ENCODE measurements around the gene OXT. TPM values are rescaled to one million over a fixed set of nuclear protein-coding genes. Genes with fewer than 3 reads are reported as not detected.

The OXT gene
- total and polyA plus RNA-seq, 4 experiments from 2014 or later: 1.00 to 1.5 TPM; not detected in 2

DNA sequence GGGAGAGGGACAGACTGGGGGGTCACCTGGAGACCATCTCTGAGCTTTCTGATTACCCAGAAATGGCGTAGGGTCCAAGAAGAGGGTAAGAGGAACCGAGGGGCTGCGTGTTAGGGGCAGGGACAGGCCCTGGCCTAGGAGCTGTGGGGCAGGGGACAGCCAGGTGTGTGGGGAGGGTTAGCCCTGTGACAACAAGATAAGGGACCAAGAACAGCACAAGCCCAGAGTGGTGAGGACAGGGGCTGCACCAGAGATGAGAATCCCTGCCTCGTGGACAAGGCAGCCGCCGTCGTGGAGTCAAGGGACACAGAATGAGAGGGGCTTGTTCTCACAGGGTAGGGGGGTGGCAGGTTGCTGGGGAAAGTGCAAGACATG, 13.6 kb downstream of the OXT start:
- Histone ChIP-seq H3K36me3 (ENCODE audit: insufficient read depth, low read length) (no peaks in the 10 kb centered on the region), H3K27me3 (ENCODE audit: insufficient read depth, low read length) (peaks cover 16% of the 10 kb centered on the region), H3K9me3 (ENCODE audit: control insufficient read depth in 1 of 2, low read length in 2 of 2) (no peaks in the 10 kb centered on the region), H3K4me1 (ENCODE audit: insufficient read depth, low read length) (peaks cover 6% of the 10 kb centered on the region), H3K4me3 (ENCODE audit: low read length in 2 of 2) (no peak overlapping the region), H3K27ac (ENCODE audit: low read depth, low read length) (no peak overlapping the region)
- ChIA-PET CTCF (ENCODE audit: partially characterized antibody) (interaction anchor here (1.4 kb wide), 1 partner anchor 28 kb away, joined by 4 read pairs; no protein-coding TSS in a partner anchor), POLR2A (ENCODE audit: partially characterized antibody) (no interaction called here)
- Mint-ChIP-seq H3K4me3 (no peak overlapping the region), H3K4me1 (peaks cover 0 to 7% (median 0%) of the 10 kb centered on the region in 4 donors), H3K27me3 (peaks cover 20 to 41% of the 10 kb centered on the region in 2 donors), H3K27ac (no peak overlapping the region), H3K9me3 (peaks cover 0 to 2% (median 0%) of the 10 kb centered on the region in 8 donors), H3K36me3 (no peaks in the 10 kb centered on the region)
- intact Hi-C loops (cut with micrococcal nuclease): no loop called here
- DNase-seq: no peak

DNA sequence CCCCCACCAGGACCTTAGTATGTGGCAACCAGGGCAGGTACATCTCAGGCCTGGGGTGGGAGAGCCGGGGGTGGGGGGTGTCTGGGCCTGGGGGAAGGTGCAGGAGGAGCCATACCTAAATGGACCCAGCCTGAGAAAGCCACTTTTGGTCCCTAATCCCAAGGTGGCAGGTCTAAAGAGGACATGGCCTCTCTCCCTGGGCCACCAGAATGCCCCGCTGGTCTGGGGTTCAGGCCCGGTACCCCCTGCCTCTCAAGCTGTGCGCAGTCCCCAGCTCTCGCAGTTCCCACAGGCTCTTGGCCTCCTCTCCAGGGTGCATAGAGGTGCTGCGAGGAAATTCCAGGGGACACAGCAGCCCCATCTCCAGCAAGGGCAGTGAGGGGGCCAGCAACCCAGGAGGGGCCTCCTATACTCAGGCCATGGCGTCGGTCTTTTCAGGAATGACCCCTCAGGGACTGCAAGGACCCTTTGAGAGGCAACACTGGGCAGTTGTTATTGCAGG, 14.2 kb downstream of the OXT start:
- DNase-seq: no peak
- ChIA-PET POLR2A (ENCODE audit: partially characterized antibody) (interaction anchor here (0.8 kb wide), 1 partner anchor 12 kb away, joined by 3 read pairs; no protein-coding TSS in a partner anchor), CTCF (ENCODE audit: partially characterized antibody) (interaction anchor here (1.4 to 2.3 kb wide), 2 partner anchors 29 kb away, joined by 4 to 7 read pairs; no protein-coding TSS in a partner anchor)
- H3K9me3 ChIP-seq (ENCODE audit: control insufficient read depth in 1 of 2, low read length in 2 of 2): no peaks in the 10 kb centered on the region
- peaks cover 21% of the 10 kb centered on the region for H3K27me3 ChIP-seq (ENCODE audit: insufficient read depth, low read length)
- Mint-ChIP-seq H3K27me3 (peaks cover 19 to 43% of the 10 kb centered on the region in 2 donors), H3K4me1 (peaks cover 0 to 13% (median 2%) of the 10 kb centered on the region in 4 donors), H3K4me3 (no peak overlapping the region), H3K27ac (no peak overlapping the region), H3K36me3 (no peaks in the 10 kb centered on the region), H3K9me3 (peaks cover 0 to 2% (median 0%) of the 10 kb centered on the region in 8 donors)
- H3K4me1 ChIP-seq (ENCODE audit: insufficient read depth, low read length): peaks cover 6% of the 10 kb centered on the region
- H3K27ac ChIP-seq (ENCODE audit: low read depth, low read length): no peak overlapping the region
- no peaks in the 10 kb centered on the region for H3K36me3 ChIP-seq (ENCODE audit: insufficient read depth, low read length)
- no peak overlapping the region for H3K4me3 ChIP-seq (ENCODE audit: low read length in 2 of 2)
- intact Hi-C loops (cut with micrococcal nuclease): no loop called here

DNA sequence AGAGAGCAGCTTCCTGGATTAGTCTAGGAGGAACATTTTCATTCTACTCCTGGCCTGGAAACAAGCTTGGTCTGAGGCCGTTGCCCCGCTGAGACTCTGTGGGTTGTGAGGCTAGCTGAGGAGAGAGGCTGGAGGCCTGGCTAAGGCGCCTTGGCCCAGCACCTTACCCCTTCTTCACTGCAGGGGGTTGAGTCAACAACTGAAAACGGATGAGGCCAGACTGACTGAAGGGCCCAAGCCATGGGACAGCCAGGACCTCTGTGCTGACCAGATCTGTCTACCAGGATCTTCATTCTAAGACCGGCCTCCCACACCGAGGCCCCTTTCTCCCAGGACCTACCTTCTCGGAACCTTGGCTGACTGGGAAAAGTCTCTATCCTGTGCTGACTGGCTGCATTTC, 16.6 kb downstream of the OXT start:
- Histone ChIP-seq H3K36me3 (ENCODE audit: insufficient read depth, low read length) (no peaks in the 10 kb centered on the region), H3K4me3 (ENCODE audit: low read length in 2 of 2) (no peak overlapping the region), H3K9me3 (ENCODE audit: control insufficient read depth in 1 of 2, low read length in 2 of 2) (no peaks in the 10 kb centered on the region), H3K27me3 (ENCODE audit: insufficient read depth, low read length) (peaks cover 13% of the 10 kb centered on the region), H3K4me1 (ENCODE audit: insufficient read depth, low read length) (peaks cover 10% of the 10 kb centered on the region), H3K27ac (ENCODE audit: low read depth, low read length) (no peak overlapping the region)
- Mint-ChIP-seq H3K4me1 (peaks cover 5 to 14% (median 8%) of the 10 kb centered on the region in 4 donors), H3K36me3 (no peaks in the 10 kb centered on the region), H3K27ac (no peak overlapping the region), H3K4me3 (no peak overlapping the region), H3K9me3 (peaks cover 0 to 2% (median 0%) of the 10 kb centered on the region in 8 donors), H3K27me3 (peaks cover 8 to 36% of the 10 kb centered on the region in 2 donors)
- no peak for DNase-seq
- intact Hi-C loops (cut with micrococcal nuclease): no loop called here
- POLR2A ChIA-PET (ENCODE audit: partially characterized antibody): no interaction called here
- CTCF ChIA-PET (ENCODE audit: partially characterized antibody): interaction anchor here (0.9 to 2.3 kb wide), 3 partner anchors 9 to 26 kb away, joined by 3 to 7 read pairs (median 4); no protein-coding TSS in a partner anchor

DNA sequence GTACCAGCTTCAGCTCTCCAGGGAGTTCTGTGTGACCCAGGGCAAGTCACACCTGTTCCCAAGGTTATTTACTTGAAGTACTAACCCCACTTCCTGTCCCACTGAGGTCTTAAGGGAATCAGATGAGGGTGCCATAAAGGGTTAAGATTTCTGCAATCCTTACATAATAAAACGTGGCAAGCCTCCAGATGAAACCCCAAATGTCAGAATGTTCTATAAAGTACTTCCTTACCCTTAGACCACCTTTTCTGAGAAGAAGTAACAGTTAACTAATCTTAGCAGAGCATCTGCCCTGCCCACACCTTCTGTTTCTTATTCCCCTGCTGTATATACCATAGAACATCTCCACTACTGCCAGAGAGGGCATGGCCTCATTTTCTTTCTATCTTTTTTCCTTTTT, 19.1 kb downstream of the OXT start:
- Mint-ChIP-seq H3K4me1 (peaks cover 9 to 26% (median 12%) of the 10 kb centered on the region in 4 donors), H3K4me3 (peak overlapping the region in 1 of 8 donors; percentile 51), H3K27me3 (peaks cover 4 to 21% of the 10 kb centered on the region in 2 donors), H3K9me3 (peaks cover 0 to 2% (median 0%) of the 10 kb centered on the region in 8 donors), H3K27ac (peak overlapping the region in 2 of 7 donors; percentile 67 to 72), H3K36me3 (no peaks in the 10 kb centered on the region)
- peaks cover 16% of the 10 kb centered on the region for H3K4me1 ChIP-seq (ENCODE audit: insufficient read depth, low read length)
- H3K27ac ChIP-seq (ENCODE audit: low read depth, low read length): no peak overlapping the region
- POLR2A ChIA-PET (ENCODE audit: partially characterized antibody): no interaction called here
- intact Hi-C loops (cut with micrococcal nuclease): no loop called here
- H3K27me3 ChIP-seq (ENCODE audit: insufficient read depth, low read length): peaks cover 6% of the 10 kb centered on the region
- CTCF ChIA-PET (ENCODE audit: partially characterized antibody): no interaction called here
- no peak overlapping the region for H3K4me3 ChIP-seq (ENCODE audit: low read length in 2 of 2)
- H3K9me3 ChIP-seq (ENCODE audit: control insufficient read depth in 1 of 2, low read length in 2 of 2): no peaks in the 10 kb centered on the region
- no peaks in the 10 kb centered on the region for H3K36me3 ChIP-seq (ENCODE audit: insufficient read depth, low read length)
- DNase-seq: no peak

DNA sequence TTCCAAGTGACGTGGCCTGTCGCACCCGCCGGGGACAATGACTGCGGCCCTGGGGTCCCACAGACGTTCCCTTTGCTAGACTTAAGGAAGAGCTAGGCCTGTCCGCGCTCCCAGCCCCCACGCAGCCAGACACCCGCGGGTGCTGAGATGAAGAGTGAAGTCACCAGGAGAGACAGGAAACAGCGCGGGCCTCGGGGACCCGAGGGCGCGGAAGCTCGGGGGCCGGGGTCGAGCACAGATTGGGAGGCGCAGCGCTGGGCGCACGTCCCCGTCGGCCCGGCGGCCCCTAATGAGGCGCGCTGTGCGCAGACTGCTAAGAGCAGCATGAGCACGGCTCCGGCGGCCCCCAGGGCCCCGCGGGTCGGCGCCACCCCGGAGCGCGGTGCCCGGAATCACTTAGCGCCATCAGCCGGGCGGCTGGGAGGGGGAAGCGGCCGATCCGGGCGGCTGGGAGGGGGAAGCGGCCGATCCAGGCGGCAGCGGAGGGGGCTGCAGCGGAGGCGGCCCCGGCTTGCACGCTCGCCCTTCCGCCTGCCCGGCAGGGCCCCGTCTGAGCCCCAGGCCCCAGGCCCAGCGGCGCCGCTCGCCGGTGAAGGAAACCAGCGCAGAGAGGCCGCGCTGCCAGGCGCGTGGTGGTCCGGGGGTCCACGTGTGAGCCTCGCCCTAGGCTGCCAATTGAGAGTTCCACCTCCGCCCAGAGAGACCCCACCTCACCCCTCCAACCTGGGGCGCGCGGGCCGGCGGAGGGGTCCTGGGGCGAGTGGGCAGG, 21.4 kb downstream of the OXT start:
- POLR2A ChIA-PET (ENCODE audit: partially characterized antibody): interaction anchor here (0.7 to 3.5 kb wide), 15 partner anchors 9 to 132 kb away, joined by 3 to 22 read pairs (median 6); partner anchors contain the start of genes FASTKD5, ITPA, OXT and UBOX5
- peaks cover 9 to 26% (median 12%) of the 10 kb centered on the region in 4 donors for H3K4me1 Mint-ChIP-seq
- intact Hi-C loops (cut with micrococcal nuclease): loop anchor here (2.0 kb wide), 2 partner anchors 20 to 22 kb away; no protein-coding TSS in a partner anchor
- H3K9me3 ChIP-seq (ENCODE audit: control insufficient read depth in 1 of 2, low read length in 2 of 2): no peaks in the 10 kb centered on the region
- H3K27ac ChIP-seq (ENCODE audit: low read depth, low read length): peak overlapping the region; percentile 39
- peak overlapping the region; percentile 86 to 93 (median 91) for H3K4me3 Mint-ChIP-seq
- CTCF ChIA-PET (ENCODE audit: partially characterized antibody): interaction anchor here (0.7 to 1.2 kb wide), 4 partner anchors 15 to 405 kb away, joined by 3 to 4 read pairs (median 3); no protein-coding TSS in a partner anchor
- H3K4me3 ChIP-seq (ENCODE audit: low read length in 2 of 2): no peak overlapping the region
- no peaks in the 10 kb centered on the region for H3K36me3 Mint-ChIP-seq
- no peaks in the 10 kb centered on the region for H3K36me3 ChIP-seq (ENCODE audit: insufficient read depth, low read length)
- DNase-seq: peak; percentile 26 to 54 (median 40)
- H3K27ac Mint-ChIP-seq: peak overlapping the region; percentile 88 to 98 (median 94)
- H3K27me3 ChIP-seq (ENCODE audit: insufficient read depth, low read length): peaks cover 6% of the 10 kb centered on the region
- peaks cover 0 to 2% (median 0%) of the 10 kb centered on the region in 8 donors for H3K9me3 Mint-ChIP-seq
- H3K4me1 ChIP-seq (ENCODE audit: insufficient read depth, low read length): peaks cover 16% of the 10 kb centered on the region
- peaks cover 4 to 21% of the 10 kb centered on the region in 2 donors for H3K27me3 Mint-ChIP-seq

DNA sequence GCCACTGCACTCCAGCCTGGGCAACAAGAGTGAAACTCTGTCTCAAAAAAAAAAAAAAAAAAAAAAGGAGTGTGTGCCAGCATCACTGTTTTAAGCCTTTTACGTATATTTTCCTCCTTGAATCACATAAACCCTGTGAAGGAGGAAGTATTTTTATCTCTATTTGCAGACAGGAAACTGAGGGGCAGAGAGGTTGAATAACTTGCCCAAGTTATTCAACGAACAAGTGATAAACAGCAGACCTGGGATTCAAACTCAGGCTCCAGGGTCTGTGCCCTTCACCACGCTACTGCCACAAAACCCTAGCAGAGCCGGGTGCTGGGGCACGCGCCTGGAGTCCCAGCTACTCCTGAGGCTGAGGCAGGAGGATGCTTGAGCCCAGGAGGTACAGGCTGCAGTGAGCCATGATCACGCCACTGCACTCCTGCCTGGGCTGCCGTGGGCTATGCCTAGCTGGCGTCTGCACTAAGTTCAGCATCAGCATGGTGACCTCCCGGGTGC, 22.5 kb downstream of the OXT start:
- H3K4me1 ChIP-seq (ENCODE audit: insufficient read depth, low read length): peaks cover 16% of the 10 kb centered on the region
- peak overlapping the region in 7 of 8 donors; percentile 31 to 81 (median 69) for H3K4me3 Mint-ChIP-seq
- CTCF ChIA-PET (ENCODE audit: partially characterized antibody): interaction anchor here (0.9 kb wide), 1 partner anchor 40 kb away, joined by 3 read pairs; no protein-coding TSS in a partner anchor
- POLR2A ChIA-PET (ENCODE audit: partially characterized antibody): interaction anchor here (0.7 to 3.5 kb wide), 9 partner anchors 8 to 131 kb away, joined by 3 to 22 read pairs (median 6); partner anchors contain the start of genes FASTKD5, ITPA, OXT and UBOX5
- peak; percentile 31 to 63 (median 47) for DNase-seq
- H3K27ac ChIP-seq (ENCODE audit: low read depth, low read length): peak overlapping the region; percentile 25
- H3K27me3 Mint-ChIP-seq: peaks cover 4 to 17% of the 10 kb centered on the region in 2 donors
- peak overlapping the region; percentile 70 to 97 (median 88) for H3K27ac Mint-ChIP-seq
- no peaks in the 10 kb centered on the region for H3K9me3 ChIP-seq (ENCODE audit: control insufficient read depth in 1 of 2, low read length in 2 of 2)
- H3K4me3 ChIP-seq (ENCODE audit: low read length in 2 of 2): no peak overlapping the region
- H3K4me1 Mint-ChIP-seq: peaks cover 9 to 26% (median 12%) of the 10 kb centered on the region in 4 donors
- H3K36me3 Mint-ChIP-seq: no peaks in the 10 kb centered on the region
- peaks cover 6% of the 10 kb centered on the region for H3K27me3 ChIP-seq (ENCODE audit: insufficient read depth, low read length)
- no peaks in the 10 kb centered on the region for H3K36me3 ChIP-seq (ENCODE audit: insufficient read depth, low read length)
- intact Hi-C loops (cut with micrococcal nuclease): loop anchor here (2.0 kb wide), 2 partner anchors 21 kb away; no protein-coding TSS in a partner anchor
- H3K9me3 Mint-ChIP-seq: no peaks in the 10 kb centered on the region

Measured in CD4-positive, alpha-beta memory T cell (primary cell).